Stimulated activated naive CD4-positive, alpha-beta T cell (primary cell): ENCODE results near the gene FAM25A.
"Not testable (repeated sequence)": the region's sequence is repeated elsewhere in the genome, so short reads cannot be mapped to it uniquely, and the experiment has no call there.

Source experiments
- DNase-seq, 6 experiments: peaks; one replicate each; lab custom pipeline; 2025; lab: John Stamatoyannopoulos, UW

FAM25A gene

GRCh38 chr10:87013528-87013927, 6.6 kb upstream of the FAM25A start:
- DNase-seq: not testable (repeated sequence)

- DNase-seq: not testable (repeated sequence)
Measured at GRCh38 chr10:87014986-87015716, 4.9 kb upstream of the FAM25A start.

GRCh38 chr10:87018127-87018526, 2.0 kb upstream of the FAM25A start:
- DNase-seq: not testable (repeated sequence)

GRCh38 chr10:87019066-87019465, 1.0 kb upstream of the FAM25A start:
- not testable (repeated sequence) for DNase-seq

- DNase-seq: not testable (repeated sequence)
Measured at GRCh38 chr10:87019504-87019903, 590 bp upstream of the FAM25A start.

- DNase-seq: not testable (repeated sequence)
Measured at GRCh38 chr10:87025285-87025958, 5.3 kb downstream of the FAM25A start.

- not testable (repeated sequence) for DNase-seq
Measured at GRCh38 chr10:87026747-87027508, 6.8 kb downstream of the FAM25A start.

GRCh38 chr10:87030419-87030818, 10.3 kb downstream of the FAM25A start:
- not testable (repeated sequence) for DNase-seq

GRCh38 chr10:87030912-87031635, 11.0 kb downstream of the FAM25A start:
- DNase-seq: no peak

- DNase-seq: no peak
Measured at GRCh38 chr10:87036623-87037022, 16.5 kb downstream of the FAM25A start.

GRCh38 chr10:87038286-87038717, 18.2 kb downstream of the FAM25A start:
- no peak for DNase-seq

GRCh38 chr10:87038786-87039185, 18.7 kb downstream of the FAM25A start:
- no peak for DNase-seq

GRCh38 chr10:87043579-87043978, 23.5 kb downstream of the FAM25A start:
- not testable (repeated sequence) for DNase-seq

- DNase-seq: no peak
Measured at GRCh38 chr10:87045434-87045938, 25.4 kb downstream of the FAM25A start.

GRCh38 chr10:87053111-87053510, 33.0 kb downstream of the FAM25A start:
- no peak for DNase-seq

GRCh38 chr10:87053577-87054181, 33.6 kb downstream of the FAM25A start:
- DNase-seq: no peak

- DNase-seq: no peak
Measured at GRCh38 chr10:87054373-87055295, 34.5 kb downstream of the FAM25A start.

- no peak for DNase-seq
Measured at GRCh38 chr10:87058171-87058570, 38.1 kb downstream of the FAM25A start.

GRCh38 chr10:87059401-87059800, 39.3 kb downstream of the FAM25A start:
- DNase-seq: no peak

- no peak for DNase-seq
Measured at GRCh38 chr10:87060280-87060928, 40.3 kb downstream of the FAM25A start.
